Ovary (tissue), 9 donors: ENCODE measurements around the gene TIGAR. TPM values are rescaled to one million over a fixed set of nuclear protein-coding genes. Genes with fewer than 3 reads are reported as not detected.

Experiments used
- DNase-seq, 5 donors: peaks; one replicate each; pipeline ENCODE4 v3.0.0-alpha.2; 2019 to 2020
- H3K27ac ChIP-seq, 2 donors: fragments of 200-600 bp; one replicate each; pipeline versions ENCODE4 v1.5.1 to v1.8.0; 2019 to 2022
- H3K27me3 ChIP-seq: fragments of 200-600 bp; one replicate; pipeline ENCODE4 v1.8.0; 2022
- H3K36me3 ChIP-seq: fragments of 200-600 bp; sonication (generic); one replicate; pipeline ENCODE4 v1.5.1; 2019
- H3K4me1 ChIP-seq: one replicate; pipeline ENCODE4 v1.8.1; 2013; ENCODE audit warnings: mild to moderate bottlenecking, moderate library complexity; ENCODE audit not compliant: insufficient read depth
- H3K4me3 ChIP-seq: fragments of 200-600 bp; sonication (generic); one replicate; pipeline ENCODE4 v1.5.1; 2017
- H3K9me3 ChIP-seq, 2 donors: fragments of 200-600 bp in 1 of 2; sonication (generic) in 1 of 2; one replicate each; pipeline versions ENCODE4 v1.5.1 to v1.8.1; 2013 to 2019; ENCODE audit warnings: mild to moderate bottlenecking in 1 of 2, moderate library complexity in 1 of 2
- CTCF ChIP-seq, 3 donors: fragments of 450-650 bp in 2 of 3; fragments of 200-600 bp in 1 of 3; IDR thresholded peaks; one replicate each; pipeline versions ENCODE4 v1.5.1 to v1.8.0; 2016 to 2022; ENCODE audit warnings: antibody characterized with exemption in 3 of 3, mild to moderate bottlenecking in 1 of 3
- EP300 ChIP-seq: sonication (generic); formaldehyde crosslinking; IDR thresholded peaks from one replicate; pipeline ENCODE4 v1.6.1; 2017; ENCODE audit warnings: antibody characterized with exemption
- POLR2A ChIP-seq: fragments of 450-650 bp; IDR thresholded peaks from one replicate; pipeline ENCODE4 v1.6.1; 2017; ENCODE audit warnings: antibody characterized with exemption, mild to moderate bottlenecking, moderate library complexity
- WGBS, 3 donors: extraction: QIAGEN DNeasy Blood & Tissue Kit in 1 of 3; methylation state at CpG; one replicate each; pipeline versions ENCODE4 v1.1.5 to v1.1.7; 2013 to 2017; 5-methylcytosine and 5-hydroxymethylcytosine counted together
- intact Hi-C, 4 donors: fragments of 100-400 bp; cut with DNase I; formaldehyde crosslinking; loops; one replicate each; pipeline versions ENCODE4 v1.11.0 to v1.15.1; 2022 to 2023
- polyA plus RNA-seq, 2 donors: library from polyadenylated mRNA; stranded (reverse); fragments of 200-250 nt in 1 of 2; fragments of 350-450 nt in 1 of 2; fragmentation: Illumina TruSeq in 1 of 2; extraction: RNeasy Lipid Tissue Mini Kit (QIAGEN cat#74804) in 1 of 2; gene quantifications; one replicate each; pipeline ENCODE4 v1.2.3, GENCODE V29; 2013 to 2014
- total RNA-seq, 7 donors: library from RNA; depleted of rRNA in 2 of 7; stranded (reverse); fragments of >200 nt in 2 of 7; fragmentation: NEBNext Ultra II Directional in 3 of 7; extraction: Animal tissue kit (Norgen Biotek cat#: 25700) in 3 of 7; gene quantifications; one replicate each; pipeline versions ENCODE4 v1.1.0 to v1.2.4, GENCODE V29; 2016 to 2023
- donor health status: DM: no; HTN: no; CAD: no; lungs with moderate emphysema.
- donor health status: DM: no; HTN: no; CAD: no.
- donor health status: Bipolar disorder and iron deficiency.
- donor health status: DM: yes; HTN: yes; CAD: no.
- donor health status: DM: no; HTN: no; CAD: no.
- donor health status: DM: yes; HTN: yes; CAD: no.

Gene TIGAR
- total and polyA plus RNA-seq, 9 donors: 0.36 to 10.3 (median 4.1) TPM

GRCh38 chr12:4369548-4369947, 48.5 kb downstream of the TIGAR start:
- Histone ChIP-seq H3K4me1 (no peaks in the 10 kb centered on the region), H3K4me3 (no peak overlapping the region), H3K9me3 (no peaks in the 10 kb centered on the region), H3K27ac (no peak overlapping the region), H3K36me3 (no peaks in the 10 kb centered on the region), H3K27me3 (no peaks in the 10 kb centered on the region)
- intact Hi-C loops: no loop called here
- DNase-seq: no peak
- TF ChIP-seq CTCF (IDR thresholded peaks at IDR 0.05) (no peak), POLR2A (no peak), EP300 (no peak)
- 84 to 92% (median 88%) methylated on average over 4 of the region's 4 CpGs for WGBS, 3 donors

GRCh38 chr12:4370265-4370664, 49.3 kb downstream of the TIGAR start:
- Histone ChIP-seq H3K36me3 (no peaks in the 10 kb centered on the region), H3K9me3 (no peaks in the 10 kb centered on the region), H3K27ac (no peak overlapping the region), H3K27me3 (no peaks in the 10 kb centered on the region), H3K4me3 (no peak overlapping the region), H3K4me1 (no peaks in the 10 kb centered on the region)
- DNase-seq: no peak
- 91 to 93% (median 93%) methylated on average over 31 of the region's 31 CpGs for WGBS, 3 donors
- TF ChIP-seq CTCF (IDR thresholded peaks at IDR 0.05) (no peak), EP300 (no peak), POLR2A (no peak)
- intact Hi-C loops: no loop called here

GRCh38 chr12:4372653-4373052, 51.6 kb downstream of the TIGAR start:
- no peak overlapping the region for H3K4me3 ChIP-seq
- intact Hi-C loops: no loop called here
- H3K27ac ChIP-seq: no peak overlapping the region
- TF ChIP-seq CTCF (IDR thresholded peaks at IDR 0.05): no peak
- TF ChIP-seq POLR2A: no peak
- no peak for TF ChIP-seq EP300
- 89 to 94% (median 94%) methylated on average over 2 of the region's 2 CpGs for WGBS, 3 donors
- no peak for DNase-seq
- H3K36me3 ChIP-seq: no peaks in the 10 kb centered on the region
- H3K4me1 ChIP-seq: no peaks in the 10 kb centered on the region
- no peaks in the 10 kb centered on the region for H3K9me3 ChIP-seq
- no peaks in the 10 kb centered on the region for H3K27me3 ChIP-seq

GRCh38 chr12:4375449-4375848, 54.4 kb downstream of the TIGAR start:
- Histone ChIP-seq H3K36me3 (no peaks in the 10 kb centered on the region), H3K27ac (no peak overlapping the region), H3K4me3 (no peak overlapping the region), H3K9me3 (no peaks in the 10 kb centered on the region), H3K27me3 (no peaks in the 10 kb centered on the region), H3K4me1 (no peaks in the 10 kb centered on the region)
- intact Hi-C loops: no loop called here
- no peak for TF ChIP-seq CTCF (IDR thresholded peaks at IDR 0.05)
- no peak for TF ChIP-seq POLR2A
- no peak for TF ChIP-seq EP300
- 60 to 71% (median 71%) methylated on average over 6 of the region's 6 CpGs for WGBS, 3 donors
- DNase-seq: no peak

GRCh38 chr12:4378772-4379171, 57.8 kb downstream of the TIGAR start:
- no peaks in the 10 kb centered on the region for H3K4me1 ChIP-seq
- TF ChIP-seq EP300 (no peak), CTCF (IDR thresholded peaks at IDR 0.05) (no peak), POLR2A (no peak)
- no peaks in the 10 kb centered on the region for H3K27me3 ChIP-seq
- no peaks in the 10 kb centered on the region for H3K36me3 ChIP-seq
- no peak overlapping the region for H3K4me3 ChIP-seq
- intact Hi-C loops: no loop called here
- no peak overlapping the region for H3K27ac ChIP-seq
- 77 to 89% (median 81%) methylated on average over 1 of the region's 1 CpG for WGBS, 3 donors
- DNase-seq: no peak
- no peaks in the 10 kb centered on the region for H3K9me3 ChIP-seq
